H9 (cell line): ENCODE measurements around the gene PTPRS. TPM values are rescaled to one million over a fixed set of nuclear protein-coding genes. Genes with fewer than 3 reads are reported as not detected.

Source experiments
- DNase-seq: peaks from one replicate; pipeline ENCODE4 v3.0.0-alpha.2; 2017
- H2AFZ ChIP-seq: one replicate; pipeline ENCODE4 v1.6.1; 2013; ENCODE audit warnings: mild to moderate bottlenecking, low read length, control low read depth, moderate library complexity
- H2AK5ac ChIP-seq: 2 replicates; pipeline ENCODE4 v1.6.1; 2013; ENCODE audit warnings: low read length, control low read depth, mixed read lengths; ENCODE audit not compliant: insufficient read length
- H2BK120ac ChIP-seq: one replicate; pipeline ENCODE4 v1.6.1; 2013; ENCODE audit warnings: low read depth, mild to moderate bottlenecking, low read length, control low read depth, inconsistent platforms; ENCODE audit not compliant: poor library complexity, severe bottlenecking
- H2BK12ac ChIP-seq: 2 replicates; pipeline ENCODE4 v1.6.1; 2013; ENCODE audit warnings: low read length, control low read depth, mixed read lengths, low read depth; ENCODE audit not compliant: insufficient read length
- H2BK15ac ChIP-seq: 2 replicates; pipeline ENCODE4 v1.6.1; 2013; ENCODE audit warnings: low read depth, low read length, control low read depth
- H2BK20ac ChIP-seq: one replicate; pipeline ENCODE4 v1.6.1; 2013; ENCODE audit warnings: low read depth, mild to moderate bottlenecking, low read length, control low read depth, inconsistent platforms; ENCODE audit not compliant: poor library complexity, severe bottlenecking
- H2BK5ac ChIP-seq: 2 replicates; pipeline ENCODE4 v1.6.1; 2013; ENCODE audit warnings: low read length, control low read depth, mixed read lengths; ENCODE audit not compliant: insufficient read length
- H3K14ac ChIP-seq: 2 replicates; pipeline ENCODE4 v1.6.1; 2013; ENCODE audit warnings: low read length, control low read depth; ENCODE audit not compliant: insufficient read depth
- H3K18ac ChIP-seq: 2 replicates; pipeline ENCODE4 v1.6.1; 2013; ENCODE audit warnings: low read depth, mild to moderate bottlenecking, mixed read lengths, low read length, control low read depth; ENCODE audit not compliant: insufficient read length
- H3K23ac ChIP-seq: 2 replicates; pipeline ENCODE4 v1.6.1; 2013; ENCODE audit warnings: low read length, control low read depth, mixed read lengths, low read depth; ENCODE audit not compliant: insufficient read length
- H3K23me2 ChIP-seq: 2 replicates; pipeline ENCODE4 v1.6.1; 2013; ENCODE audit warnings: low read depth, mild to moderate bottlenecking, mixed read lengths, low read length, control low read depth; ENCODE audit not compliant: insufficient read length, poor library complexity, severe bottlenecking
- H3K27ac ChIP-seq: 2 replicates; pipeline ENCODE4 v1.5.1; 2013; ENCODE audit warnings: low read length, control low read depth, mixed read lengths, low read depth; ENCODE audit not compliant: insufficient read length
- H3K27me3 ChIP-seq: 2 replicates; pipeline ENCODE4 v1.6.1; 2013; ENCODE audit warnings: low read length, control low read depth, inconsistent platforms; ENCODE audit not compliant: insufficient read depth
- H3K4ac ChIP-seq: 2 replicates; pipeline ENCODE4 v1.6.1; 2013; ENCODE audit warnings: low read depth, mild to moderate bottlenecking, control low read depth, inconsistent platforms, low read length, moderate library complexity
- H3K4me1 ChIP-seq: 2 replicates; pipeline ENCODE4 v1.6.1; 2013; ENCODE audit warnings: low read length, control low read depth, inconsistent platforms; ENCODE audit not compliant: insufficient read depth
- H3K4me2 ChIP-seq: 2 replicates; pipeline ENCODE4 v1.6.1; 2013; ENCODE audit warnings: low read length, control low read depth, mixed read lengths; ENCODE audit not compliant: insufficient read length, insufficient read depth
- H3K56ac ChIP-seq: 2 replicates; pipeline ENCODE4 v1.6.1; 2013; ENCODE audit warnings: low read depth, mild to moderate bottlenecking, mixed read lengths, low read length, control low read depth; ENCODE audit not compliant: insufficient read length
- H3K79me1 ChIP-seq: 2 replicates; pipeline ENCODE4 v1.6.1; 2013; ENCODE audit warnings: low read depth, mild to moderate bottlenecking, moderate library complexity, low read length, control low read depth, inconsistent platforms; ENCODE audit not compliant: insufficient read depth, poor library complexity, severe bottlenecking
- H3K79me2 ChIP-seq: 2 replicates; pipeline ENCODE4 v1.6.1; 2013; ENCODE audit warnings: low read length, control low read depth, inconsistent platforms; ENCODE audit not compliant: insufficient read depth
- H3K9ac ChIP-seq: 2 replicates; pipeline ENCODE4 v1.6.1; 2013; ENCODE audit warnings: low read length, control low read depth, mixed read lengths; ENCODE audit not compliant: insufficient read length; ENCODE audit errors: extremely low read depth
- H3K9me3 ChIP-seq: one replicate; pipeline ENCODE4 v1.6.1; 2013; ENCODE audit warnings: low read depth, low read length, inconsistent platforms; ENCODE audit not compliant: control insufficient read depth
- H3T11ph ChIP-seq: one replicate; pipeline ENCODE4 v1.6.1; 2013; ENCODE audit warnings: mild to moderate bottlenecking, low read length, control low read depth, inconsistent platforms
- H4K20me1 ChIP-seq: one replicate; pipeline ENCODE4 v1.6.1; 2013; ENCODE audit not compliant: control insufficient read depth, insufficient read length, insufficient read depth
- H4K5ac ChIP-seq: 2 replicates; pipeline ENCODE4 v1.6.1; 2013; ENCODE audit warnings: low read depth, mild to moderate bottlenecking, mixed read lengths, low read length, control low read depth; ENCODE audit not compliant: insufficient read length
- H4K8ac ChIP-seq: replicated peaks from 2 replicates; pipeline ENCODE4 v1.6.1; 2013; ENCODE audit warnings: low read length, control low read depth, mixed read lengths, low read depth; ENCODE audit not compliant: insufficient read length
- H4K91ac ChIP-seq: 2 replicates; pipeline ENCODE4 v1.6.1; 2013; ENCODE audit warnings: low read depth, mild to moderate bottlenecking, moderate library complexity, mixed read lengths, low read length, control low read depth; ENCODE audit not compliant: insufficient read length
- H3K27ac Mint-ChIP-seq, 3 experiments: 2 replicates in 2 of 3; 3 replicates in 1 of 3; pipeline ENCODE4 v1.8.0; 2020 to 2021; ENCODE audit warnings: mixed read lengths in 3 of 3, mild to moderate bottlenecking in 1 of 3, moderate library complexity in 1 of 3
- H3K27me3 Mint-ChIP-seq: 2 replicates; pipeline ENCODE4 v1.8.0; 2021; ENCODE audit warnings: low read depth, mild to moderate bottlenecking, moderate library complexity, mixed read lengths
- H3K36me3 Mint-ChIP-seq, 3 experiments: 2 replicates in 2 of 3; 3 replicates in 1 of 3; pipeline ENCODE4 v1.8.0; 2020 to 2021; ENCODE audit warnings: low read depth in 3 of 3, mixed read lengths in 3 of 3; ENCODE audit not compliant: insufficient read depth in 1 of 3
- H3K4me1 Mint-ChIP-seq, 2 experiments: 2 replicates each; pipeline ENCODE4 v1.8.0; 2020; ENCODE audit warnings: mixed read lengths in 2 of 2
- H3K4me3 Mint-ChIP-seq, 2 experiments: 2 replicates in 1 of 2; 3 replicates in 1 of 2; pipeline ENCODE4 v1.8.0; 2020 to 2021; ENCODE audit warnings: mild to moderate bottlenecking in 2 of 2, mixed read lengths in 2 of 2, moderate library complexity in 1 of 2
- H3K9me3 Mint-ChIP-seq, 2 experiments: 2 replicates in 1 of 2; 3 replicates in 1 of 2; pipeline ENCODE4 v1.8.0; 2020; ENCODE audit warnings: mild to moderate bottlenecking in 2 of 2, mixed read lengths in 2 of 2, moderate library complexity in 1 of 2
- WGBS: extraction: QIAGEN DNeasy Blood & Tissue Kit; methylation state at CpG from one replicate; pipeline ENCODE4 v1.1.7; 2013; ENCODE audit warnings: missing lambda C conversion rate, low lambda C conversion rate, mixed read lengths; ENCODE audit not compliant: insufficient read length; ENCODE audit errors: extremely low coverage; 5-methylcytosine and 5-hydroxymethylcytosine counted together
- total RNA-seq: library from RNA; stranded (reverse); gene quantifications from 2 replicates; pipeline ENCODE4 v1.2.1, GENCODE V29; 2021
- TF ChIP-seq, protein P1 (sequence below): fragments of 200-600 bp; sonication (generic); conservative IDR thresholded peaks from 3 replicates; pipeline ENCODE4 v1.8.0; 2021; ENCODE audit warnings: antibody characterized with exemption, mild to moderate bottlenecking

PTPRS gene
- total RNA-seq, 1 experiment from 2014 or later, result 186 TPM

DNA sequence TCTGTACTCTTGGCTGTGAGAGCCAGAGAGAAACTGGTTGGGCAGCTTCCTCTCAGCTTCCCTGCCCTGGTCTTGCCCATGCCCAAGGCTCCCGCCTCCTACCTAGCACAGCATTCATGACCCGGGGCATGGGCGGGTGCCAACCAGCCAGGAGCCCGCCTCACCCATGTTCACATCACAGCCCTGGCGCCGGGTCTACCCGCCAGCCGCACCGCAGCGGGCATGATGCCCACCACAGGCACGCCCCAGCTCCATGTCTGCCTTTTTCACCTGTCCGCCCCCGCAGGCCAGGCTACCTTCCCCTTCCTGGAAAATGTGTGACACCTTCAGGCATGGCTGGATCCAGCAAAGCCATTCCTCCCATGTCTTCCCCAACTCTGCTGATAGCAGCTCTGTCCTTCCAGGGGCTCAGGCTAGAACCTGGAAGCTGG is 42.1 kb downstream of the PTPRS start:
- Histone ChIP-seq H4K5ac (no peak overlapping the region), H3K9ac (no peak overlapping the region), H2BK12ac (no peak overlapping the region), H2BK5ac (no peak overlapping the region), H3K9me3 (no peaks in the 10 kb centered on the region), H3T11ph (no peak overlapping the region), H3K4me2 (no peak overlapping the region), H3K79me1 (peaks cover 4% of the 10 kb centered on the region), H3K23me2 (peaks cover 7% of the 10 kb centered on the region), H3K18ac (no peak overlapping the region), H2AFZ (no peak overlapping the region), H2AK5ac (no peak overlapping the region), H3K14ac (no peak overlapping the region), H4K91ac (no peak overlapping the region), H3K4ac (no peak overlapping the region), H2BK15ac (no peak overlapping the region), H3K4me1 (no peaks in the 10 kb centered on the region), H3K27ac (no peak overlapping the region), H3K27me3 (no peaks in the 10 kb centered on the region), H4K8ac (no peak overlapping the region), H3K23ac (no peak overlapping the region), H2BK20ac (no peak overlapping the region), H3K56ac (no peak overlapping the region), H3K79me2 (peaks cover 2% of the 10 kb centered on the region; the same call in 1 of the 2 replicates), H2BK120ac (no peak overlapping the region), H4K20me1 (no peaks in the 10 kb centered on the region)
- Mint-ChIP-seq H3K27me3 (peaks cover 3% of the 10 kb centered on the region; the same call in 1 of the 2 replicates), H3K4me3 (no peak overlapping the region), H3K27ac (peak overlapping the region in 2 of 3 experiments; percentile 18 to 66; a peak in 2 of 7 replicates), H3K9me3 (no peaks in the 10 kb centered on the region), H3K36me3 (peaks cover 4% of the 10 kb centered on the region in 3 experiments; a peak in 3 of 7 replicates), H3K4me1 (peaks cover 9 to 15% of the 10 kb centered on the region in 2 experiments)
- DNase-seq, result no peak
- TF ChIP-seq, protein P1, sequence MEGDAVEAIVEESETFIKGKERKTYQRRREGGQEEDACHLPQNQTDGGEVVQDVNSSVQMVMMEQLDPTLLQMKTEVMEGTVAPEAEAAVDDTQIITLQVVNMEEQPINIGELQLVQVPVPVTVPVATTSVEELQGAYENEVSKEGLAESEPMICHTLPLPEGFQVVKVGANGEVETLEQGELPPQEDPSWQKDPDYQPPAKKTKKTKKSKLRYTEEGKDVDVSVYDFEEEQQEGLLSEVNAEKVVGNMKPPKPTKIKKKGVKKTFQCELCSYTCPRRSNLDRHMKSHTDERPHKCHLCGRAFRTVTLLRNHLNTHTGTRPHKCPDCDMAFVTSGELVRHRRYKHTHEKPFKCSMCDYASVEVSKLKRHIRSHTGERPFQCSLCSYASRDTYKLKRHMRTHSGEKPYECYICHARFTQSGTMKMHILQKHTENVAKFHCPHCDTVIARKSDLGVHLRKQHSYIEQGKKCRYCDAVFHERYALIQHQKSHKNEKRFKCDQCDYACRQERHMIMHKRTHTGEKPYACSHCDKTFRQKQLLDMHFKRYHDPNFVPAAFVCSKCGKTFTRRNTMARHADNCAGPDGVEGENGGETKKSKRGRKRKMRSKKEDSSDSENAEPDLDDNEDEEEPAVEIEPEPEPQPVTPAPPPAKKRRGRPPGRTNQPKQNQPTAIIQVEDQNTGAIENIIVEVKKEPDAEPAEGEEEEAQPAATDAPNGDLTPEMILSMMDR, result no peak
- whole genome bisulfite sequencing, result no CpG with 5 or more reads among the region's 13 CpGs
